Right lobe of liver (tissue), 6 donors: ENCODE results near the gene FAM180B. TPM values are rescaled to one million over a fixed set of nuclear protein-coding genes. Genes with fewer than 3 reads are reported as not detected.

Source experiments
- ATAC-seq, 4 donors: fragments of 200-7000 bp; cut with Tn5 transposase; one replicate each; pipeline ENCODE4 v1.9.1; 2020; ENCODE audit warnings: mild to moderate bottlenecking in 4 of 4, moderate library complexity in 4 of 4
- DNase-seq, 3 donors: peaks; one replicate each; pipeline ENCODE4 v3.0.0-alpha.2; 2020
- H3K27ac ChIP-seq, 3 donors: fragments of 200-600 bp; one replicate each; pipeline ENCODE4 v1.8.0; 2022
- H3K27me3 ChIP-seq, 2 donors: fragments of 200-600 bp; one replicate each; pipeline ENCODE4 v1.8.0; 2022
- H3K36me3 ChIP-seq, 4 donors: fragments of 200-600 bp; sonication (generic) in 1 of 4; one replicate each; pipeline versions ENCODE4 v1.5.1 to v1.8.0; 2017 to 2022; ENCODE audit warnings: control low read depth in 1 of 4
- H3K4me1 ChIP-seq, 4 donors: fragments of 200-600 bp; sonication (generic) in 1 of 4; one replicate each; pipeline versions ENCODE4 v1.5.1 to v1.8.0; 2017 to 2022; ENCODE audit warnings: control low read depth in 1 of 4
- H3K4me3 ChIP-seq, 3 donors: fragments of 200-600 bp; one replicate each; pipeline ENCODE4 v1.8.0; 2022
- H3K9me3 ChIP-seq, 4 donors: fragments of 200-600 bp; sonication (generic) in 1 of 4; one replicate each; pipeline versions ENCODE4 v1.5.1 to v1.8.0; 2017 to 2022; ENCODE audit warnings: control low read depth in 1 of 4
- CTCF ChIP-seq, 4 donors: fragments of 200-600 bp in 3 of 4; fragments of 450-650 bp in 1 of 4; IDR thresholded peaks; one replicate each; pipeline versions ENCODE4 v1.5.1 to v1.8.0; 2016 to 2022; ENCODE audit warnings: antibody characterized with exemption in 4 of 4, mild to moderate bottlenecking in 2 of 4
- POLR2A ChIP-seq: fragments of 450-650 bp; IDR thresholded peaks from one replicate; pipeline ENCODE4 v1.6.1; 2017; ENCODE audit warnings: antibody characterized with exemption, mild to moderate bottlenecking
- WGBS: methylation state at CpG from one replicate; pipeline ENCODE4 v1.1.6; 2018; ENCODE audit warnings: low coverage, low lambda C conversion rate; ENCODE audit not compliant: insufficient coverage; ENCODE audit errors: missing lambda C conversion rate; 5-methylcytosine and 5-hydroxymethylcytosine counted together
- intact Hi-C, 2 donors: fragments of 100-400 bp; cut with DNase I; formaldehyde crosslinking; loops; one replicate each; pipeline versions ENCODE4 v1.11.2 to v1.14.1; 2022
- total RNA-seq, 6 experiments: library from RNA; depleted of rRNA in 2 of 6; stranded (reverse); fragments of >200 nt in 2 of 6; fragmentation: NEBNext Ultra II Directional in 3 of 6; extraction: Animal tissue kit (Norgen Biotek cat#: 25700) in 3 of 6; gene quantifications; one replicate each; pipeline versions ENCODE4 v1.1.0 to v1.2.4, GENCODE V29; 2016 to 2023
- donor health status: DM: no; HTN: yes; CAD: no.
- donor health status: DM: no; HTN: no; CAD: no.
- donor health status: DM: no; HTN: no; CAD: no.
- donor health status: DM: no; HTN: yes; CAD: no.
- donor health status: DM: no; HTN: yes; CAD: no.

The FAM180B gene
- total RNA-seq, 6 experiments from 2014 or later = not detected

GRCh38 chr11:47578524-47579494 lies 7.7 kb upstream of the FAM180B start, which contains the start of the genes KBTBD4 and NDUFS3:
Gene KBTBD4 (minus strand): TSS chr11:47578970. CDS start chr11:47578951, 19 bp downstream.
Gene NDUFS3 (plus strand): TSS chr11:47579074. CDS start chr11:47579092, 18 bp downstream.
- intact Hi-C loops = no loop called here
- Histone ChIP-seq H3K36me3 (peaks cover 0 to 52% (median 11%) of the 10 kb centered on the region in 4 donors), H3K4me1 (peaks cover 0 to 17% (median 7%) of the 10 kb centered on the region in 4 donors), H3K4me3 (peak within 1 kb of the TSS; percentile 96 to 100 (median 98)), H3K27me3 (no peaks in the 10 kb centered on the region), H3K9me3 (no peaks in the 10 kb centered on the region), H3K27ac (peak within 1 kb of the TSS; percentile 75 to 87 (median 82))
- WGBS = 0% methylated on average over 16 of the region's 72 CpGs
- DNase-seq (peak; percentile 87 to 91 (median 88)), ATAC-seq (peak; percentile 97 to 98 (median 98))
- TF ChIP-seq POLR2A (peak; percentile 38), CTCF (IDR thresholded peaks at IDR 0.05) (no peak)

DNA sequence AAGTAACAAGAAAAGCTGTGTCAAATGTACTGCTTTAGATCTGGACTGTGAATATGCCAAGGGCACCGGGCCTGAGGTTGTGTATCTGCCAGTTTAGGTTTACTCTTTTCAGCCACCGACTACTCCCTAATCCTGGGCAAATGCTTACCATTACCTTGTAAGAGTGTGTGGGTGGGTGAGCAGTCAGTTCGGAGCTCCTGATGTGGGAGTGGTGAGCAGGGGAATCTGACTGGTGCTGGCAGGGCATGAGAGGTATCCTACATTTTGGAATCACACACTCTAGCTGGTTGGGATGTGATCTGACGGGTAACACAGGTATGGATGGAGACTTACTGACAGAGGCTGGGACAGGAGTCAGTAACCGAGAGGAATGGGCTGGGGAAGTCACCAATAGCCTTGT lies 2.6 kb upstream of the FAM180B start:
- no peaks in the 10 kb centered on the region for H3K9me3 ChIP-seq
- TF ChIP-seq POLR2A (no peak), CTCF (IDR thresholded peaks at IDR 0.05) (no peak)
- 79% methylated on average over 3 of the region's 5 CpGs for WGBS
- intact Hi-C loops = no loop called here
- peaks cover 0 to 50% (median 11%) of the 10 kb centered on the region in 4 donors for H3K36me3 ChIP-seq
- ATAC-seq (no peak), DNase-seq (no peak)
- H3K4me3 ChIP-seq = no peak overlapping the region
- H3K27ac ChIP-seq = no peak overlapping the region
- no peaks in the 10 kb centered on the region for H3K27me3 ChIP-seq
- H3K4me1 ChIP-seq = peaks cover 0 to 5% (median 2%) of the 10 kb centered on the region in 4 donors

DNA sequence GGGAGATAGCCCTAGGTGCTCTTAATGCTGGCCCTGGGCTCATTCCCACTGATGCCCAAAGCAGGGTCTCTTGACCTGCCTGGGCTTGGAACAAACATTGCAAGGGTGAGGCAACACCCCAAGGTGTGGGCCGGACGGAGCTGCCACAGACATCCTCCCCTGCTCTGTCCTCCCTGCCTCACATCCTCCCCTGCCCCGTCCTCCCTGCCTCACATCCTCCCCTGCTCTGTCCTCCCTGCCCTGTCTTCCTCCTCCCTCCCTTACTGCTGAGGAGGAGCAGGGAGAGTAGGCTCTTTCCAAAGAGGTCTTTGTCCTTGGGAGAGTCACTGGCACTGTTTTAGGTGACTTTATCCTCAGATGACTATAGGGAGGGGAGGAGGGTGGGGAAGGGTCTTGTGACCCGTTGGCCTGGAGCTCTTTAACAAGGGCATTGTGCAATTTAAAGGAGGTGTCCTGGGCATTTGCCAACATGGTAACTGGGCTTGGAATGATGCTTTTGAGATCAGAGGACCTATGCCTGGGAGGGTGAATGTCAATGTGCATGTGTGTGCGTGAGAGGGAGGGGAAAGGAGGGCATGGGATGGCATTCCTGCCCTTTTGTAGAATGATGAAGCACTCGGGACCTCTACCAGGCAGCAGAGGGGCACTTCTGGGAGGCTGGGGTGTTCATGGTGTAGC lies 700 bp downstream of the FAM180B start:
- intact Hi-C loops = no loop called here
- WGBS = 40% methylated on average over 4 of the region's 6 CpGs
- no peaks in the 10 kb centered on the region for H3K4me1 ChIP-seq
- H3K27me3 ChIP-seq = no peaks in the 10 kb centered on the region
- no peak for TF ChIP-seq CTCF (IDR thresholded peaks at IDR 0.05)
- no peak for TF ChIP-seq POLR2A
- H3K9me3 ChIP-seq = no peaks in the 10 kb centered on the region
- peaks cover 0 to 30% (median 2%) of the 10 kb centered on the region in 4 donors for H3K36me3 ChIP-seq
- H3K4me3 ChIP-seq = no peak overlapping the region
- no peak overlapping the region for H3K27ac ChIP-seq
- ATAC-seq (peak; percentile 4 to 37 (median 30)), DNase-seq (no peak)

DNA sequence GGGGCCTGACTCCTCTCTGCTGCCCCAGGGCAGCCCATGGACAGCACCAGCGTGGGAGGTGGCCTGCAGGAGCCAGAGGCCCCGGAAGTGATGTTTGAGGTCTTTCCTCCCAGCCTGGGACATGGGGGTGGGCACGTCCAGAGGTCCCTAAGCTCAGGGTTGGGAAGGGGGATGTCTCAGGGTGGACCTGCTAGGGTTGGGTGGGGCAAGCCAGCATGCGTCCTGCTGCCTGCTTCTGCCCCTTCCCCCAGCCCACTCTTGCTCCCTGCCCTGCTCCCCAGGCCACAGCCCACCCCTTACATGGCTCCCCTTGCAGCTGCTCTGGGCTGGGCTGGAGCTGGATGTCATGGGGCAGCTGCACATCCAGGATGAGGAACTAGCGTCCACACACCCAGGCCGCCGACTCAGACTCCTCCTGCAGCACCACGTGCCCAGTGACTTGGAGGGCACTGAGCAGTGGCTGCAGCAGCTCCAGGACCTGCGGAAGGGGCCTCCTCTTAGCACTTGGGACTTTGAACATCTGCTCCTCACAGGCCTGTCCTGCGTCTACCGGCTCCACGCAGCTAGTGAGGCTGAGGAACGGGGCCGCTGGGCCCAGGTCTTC lies 1.3 kb downstream of the FAM180B start:
- Histone ChIP-seq H3K27me3 (peaks cover 0 to under 1% of the 10 kb centered on the region in 2 donors), H3K4me3 (no peak overlapping the region), H3K27ac (no peak overlapping the region), H3K36me3 (peaks cover 0 to 23% (median under 1%) of the 10 kb centered on the region in 4 donors), H3K4me1 (no peaks in the 10 kb centered on the region), H3K9me3 (no peaks in the 10 kb centered on the region)
- no peak for TF ChIP-seq POLR2A
- TF ChIP-seq CTCF (IDR thresholded peaks at IDR 0.05) = no peak
- WGBS = 40% methylated on average over 1 of the region's 14 CpGs
- intact Hi-C loops = no loop called here
- peak in 2 of 3 donors; percentile 59 to 68 for DNase-seq
- peak; percentile 46 to 72 (median 64) for ATAC-seq
